DMS153 treated with DMSO at 0.1 percent for 48 hours (cell line): ENCODE data around the gene ZNF821.
"Not testable (repeated sequence)": the region's sequence is repeated elsewhere in the genome, so short reads cannot be mapped to it uniquely, and the experiment has no call there.

Experiments used
- DNase-seq: peaks from one replicate; lab custom pipeline; 2025; ENCODE audit not compliant: unreplicated experiment; lab: John Stamatoyannopoulos, UW

Gene ZNF821

GRCh38 chr16:71883849-71884638, at the start of gene ZNF821:
Gene ZNF821, minus strand, starts transcription at chr16:71884182. Its CDS starts 4,236 bp downstream, at chr16:71879946.
- peak; percentile 18 for DNase-seq

- DNase-seq = no peak
Observed at GRCh38 chr16:71933017-71933416, 49.0 kb upstream of the ZNF821 start.

- no peak for DNase-seq
Observed at GRCh38 chr16:71931599-71931998, 47.6 kb upstream of the ZNF821 start.

- no peak for DNase-seq
Observed at GRCh38 chr16:71931001-71931400, 47.0 kb upstream of the ZNF821 start.

GRCh38 chr16:71930013-71930563, 46.1 kb upstream of the ZNF821 start:
- DNase-seq = no peak

- no peak for DNase-seq
Observed at GRCh38 chr16:71929048-71929447, 45.1 kb upstream of the ZNF821 start.

GRCh38 chr16:71927787-71928186, 43.8 kb upstream of the ZNF821 start:
- DNase-seq = no peak

GRCh38 chr16:71927383-71927782, 43.4 kb upstream of the ZNF821 start:
- no peak for DNase-seq

- no peak for DNase-seq
Observed at GRCh38 chr16:71924710-71925109, 40.7 kb upstream of the ZNF821 start.

- DNase-seq = no peak
Observed at GRCh38 chr16:71923941-71924690, 40.1 kb upstream of the ZNF821 start.

GRCh38 chr16:71920658-71921057, 36.7 kb upstream of the ZNF821 start:
- no peak for DNase-seq

- DNase-seq = no peak
Observed at GRCh38 chr16:71919035-71919434, 35.1 kb upstream of the ZNF821 start.

GRCh38 chr16:71917900-71918299, 33.9 kb upstream of the ZNF821 start:
- no peak for DNase-seq

- no peak for DNase-seq
Observed at GRCh38 chr16:71916397-71916920, 32.5 kb upstream of the ZNF821 start.

GRCh38 chr16:71915350-71915749, 31.4 kb upstream of the ZNF821 start:
- no peak for DNase-seq

GRCh38 chr16:71914802-71915201, 30.8 kb upstream of the ZNF821 start:
- no peak for DNase-seq

- DNase-seq = no peak
Observed at GRCh38 chr16:71912534-71913275, 28.7 kb upstream of the ZNF821 start.

- no peak for DNase-seq
Observed at GRCh38 chr16:71911121-71911520, 27.1 kb upstream of the ZNF821 start.

- DNase-seq = not testable (repeated sequence)
Observed at GRCh38 chr16:71905765-71906164, 21.8 kb upstream of the ZNF821 start.

- DNase-seq = no peak
Observed at GRCh38 chr16:71904239-71904638, 20.3 kb upstream of the ZNF821 start.

- DNase-seq = no peak
Observed at GRCh38 chr16:71903608-71904007, 19.6 kb upstream of the ZNF821 start.
